OCI-M2 (cell line): ENCODE data around the gene MORN1.

Experiments used
- DNase-seq: peaks from one replicate; lab custom pipeline; 2025; ENCODE audit not compliant: unreplicated experiment; lab: John Stamatoyannopoulos, UW

The MORN1 gene

DNA sequence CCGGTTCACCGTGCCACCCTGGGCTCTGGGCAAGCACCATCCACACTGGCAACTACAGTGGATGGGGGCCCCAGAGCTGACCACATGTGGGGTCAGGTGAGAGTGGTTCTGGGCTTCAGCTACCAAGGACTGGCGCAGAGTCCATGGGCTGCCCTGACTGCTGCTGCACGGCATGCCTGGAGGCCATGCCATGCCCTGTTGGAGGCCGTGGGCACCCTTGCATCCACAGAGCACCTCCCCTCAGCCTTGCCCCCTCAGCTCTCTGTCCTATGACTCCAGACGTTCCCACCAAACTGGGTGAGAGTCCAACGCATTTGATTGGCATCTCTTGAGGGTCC is 15.5 kb downstream of the MORN1 start:
- DNase-seq: no peak

DNA sequence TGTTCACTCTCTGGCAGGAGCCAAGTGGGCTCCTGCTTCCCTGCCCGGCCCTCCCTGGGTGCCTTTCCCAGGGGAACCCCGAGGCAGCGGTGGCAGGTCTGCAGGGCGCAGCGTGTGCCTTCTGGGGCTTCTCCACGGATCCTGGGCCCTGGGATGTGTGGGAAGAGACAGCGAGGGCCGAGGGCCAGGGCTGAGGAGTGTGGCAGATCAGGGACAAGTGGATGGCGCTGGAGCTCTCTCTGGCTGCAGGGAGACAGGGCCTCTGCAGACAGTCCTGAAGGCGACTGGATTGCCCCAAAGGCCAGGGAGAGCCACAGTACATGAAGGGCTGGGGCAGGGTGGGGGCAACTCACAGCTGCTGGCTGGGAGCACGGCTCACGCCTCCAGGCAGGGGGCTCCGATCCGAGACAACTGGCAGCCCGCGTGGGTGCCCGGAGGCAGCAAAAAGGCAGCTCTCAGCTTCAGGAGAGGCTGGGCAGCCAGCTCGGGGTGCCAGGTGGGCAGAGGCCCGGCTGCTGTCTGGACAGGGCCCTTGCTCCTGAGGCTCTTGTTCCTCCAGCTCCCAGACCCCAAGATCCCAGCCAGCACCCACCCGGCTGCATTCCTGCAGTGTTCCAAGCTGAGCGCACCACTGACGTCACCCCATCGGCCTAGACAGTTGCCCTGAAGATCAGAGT is 16.0 kb downstream of the MORN1 start:
- no peak for DNase-seq

DNA sequence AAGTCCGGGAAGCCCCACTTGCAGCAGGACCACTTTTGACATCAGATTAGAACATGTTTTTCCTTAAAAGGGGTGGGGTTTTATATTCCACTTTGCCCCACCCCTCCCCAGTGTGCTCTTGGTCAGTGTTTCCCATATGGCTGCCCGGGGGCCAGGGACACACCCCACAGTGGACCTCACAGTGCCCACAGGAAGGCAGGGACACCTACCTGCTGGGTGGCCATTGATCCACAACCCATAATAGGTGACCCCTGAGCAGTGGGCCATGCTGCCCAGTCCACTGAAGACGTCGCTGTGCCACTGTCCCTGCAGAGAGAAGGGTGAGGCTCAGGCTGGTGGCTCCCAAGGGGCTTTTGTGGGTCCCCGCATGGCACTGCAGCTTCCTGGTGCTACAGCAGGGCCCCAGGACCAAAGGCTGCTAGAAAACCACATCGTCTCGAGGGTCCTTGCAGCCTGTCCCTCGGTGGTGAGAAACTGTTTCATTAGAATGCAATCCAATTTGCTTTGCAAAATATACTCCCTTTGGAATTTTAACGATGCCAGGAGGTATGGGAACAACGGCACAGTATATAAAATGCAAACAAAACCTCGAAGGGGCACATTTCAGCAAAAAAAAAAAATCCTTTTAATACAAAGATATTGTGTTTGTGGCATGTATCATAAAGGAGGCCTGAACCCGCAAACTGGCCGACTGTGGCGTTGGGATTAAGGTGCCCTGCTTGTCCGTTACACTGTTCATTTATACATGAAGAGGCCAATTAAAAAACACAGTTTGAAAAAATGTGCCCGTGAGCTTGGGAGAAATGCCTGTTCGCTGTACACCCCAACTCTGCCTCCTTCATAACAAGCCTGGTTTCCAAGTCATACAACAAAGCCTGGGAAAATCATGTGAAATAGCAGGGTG is 16.9 kb downstream of the MORN1 start:
- no peak for DNase-seq

DNA sequence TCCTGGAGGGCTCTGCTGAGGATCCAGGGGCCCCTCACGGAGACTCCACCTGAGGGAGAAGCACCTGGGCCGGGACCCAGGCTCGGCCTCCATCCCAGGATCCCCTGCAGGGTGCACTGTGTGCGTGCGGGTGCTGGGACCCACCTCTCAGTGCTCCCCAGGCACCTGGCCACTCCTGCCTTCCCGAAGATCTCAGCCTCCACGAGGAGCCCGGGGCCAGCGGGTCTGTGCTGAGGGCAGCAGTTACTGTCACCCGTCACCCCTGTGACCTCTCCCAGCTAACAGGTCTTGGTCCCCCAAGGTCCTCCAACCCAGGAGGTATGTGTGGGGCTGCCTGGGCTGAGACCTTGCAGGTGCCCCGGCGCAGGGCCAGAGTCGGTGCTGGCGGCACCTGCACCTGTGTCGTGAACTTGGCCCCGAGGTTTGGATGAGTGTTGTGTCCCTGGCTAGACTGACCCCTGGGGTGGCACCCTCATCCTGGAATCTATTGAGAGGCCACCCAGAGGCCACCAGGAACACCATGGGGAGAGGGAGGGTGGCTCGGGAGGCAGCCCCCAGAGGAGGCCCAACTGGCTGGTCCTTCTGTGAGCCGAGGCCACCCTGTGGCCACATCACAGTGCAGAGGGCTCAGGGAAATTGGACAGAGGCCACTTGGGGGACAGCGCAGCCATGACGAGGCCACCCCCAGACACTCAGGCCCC is 17.7 kb downstream of the MORN1 start:
- DNase-seq: no peak

DNA sequence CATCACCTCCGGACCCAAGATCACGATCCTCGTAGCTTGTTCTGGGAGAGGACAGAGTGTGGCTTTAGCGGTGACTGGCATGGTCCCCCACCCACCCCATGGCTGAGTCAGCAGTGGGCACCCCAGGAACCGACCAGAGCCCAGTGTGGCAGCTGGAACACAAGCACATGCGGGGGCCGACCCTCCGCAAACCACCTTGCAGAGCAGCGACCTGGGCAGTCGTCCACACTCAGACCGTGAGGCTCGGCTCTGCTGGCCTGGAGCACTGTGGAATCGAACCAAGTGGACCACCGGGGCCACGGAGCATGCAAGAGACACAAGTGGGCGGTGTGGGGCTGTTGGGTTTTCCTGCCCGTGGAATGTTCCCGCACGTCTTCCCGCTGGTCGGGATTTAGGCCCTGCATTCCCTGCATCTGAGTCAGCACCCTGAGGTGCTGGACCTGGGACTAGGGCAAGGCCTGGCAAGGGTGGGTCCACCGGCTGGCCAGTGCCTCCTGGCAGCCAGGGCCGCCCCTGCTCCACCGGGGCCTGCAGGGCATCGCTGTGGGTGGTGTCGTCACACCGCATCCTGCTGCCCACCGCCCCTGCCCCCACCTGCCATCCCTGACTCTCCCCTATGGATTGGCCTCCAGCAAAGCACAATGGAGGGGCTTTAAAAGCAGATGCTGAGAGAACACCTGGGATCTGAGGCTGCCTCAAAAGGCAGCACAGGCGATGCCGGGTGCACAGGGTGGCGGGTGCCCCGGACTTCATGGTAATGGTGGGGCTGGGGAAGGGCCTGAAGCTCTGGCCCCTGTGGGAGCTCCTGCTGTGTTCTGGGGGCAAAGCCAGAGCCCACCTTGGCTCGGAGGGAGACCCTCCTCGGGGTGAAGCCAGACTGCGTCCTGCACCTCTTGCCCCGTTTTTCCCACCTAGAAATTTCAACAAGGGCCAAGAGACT is 18.5 kb downstream of the MORN1 start:
- no peak for DNase-seq

DNA sequence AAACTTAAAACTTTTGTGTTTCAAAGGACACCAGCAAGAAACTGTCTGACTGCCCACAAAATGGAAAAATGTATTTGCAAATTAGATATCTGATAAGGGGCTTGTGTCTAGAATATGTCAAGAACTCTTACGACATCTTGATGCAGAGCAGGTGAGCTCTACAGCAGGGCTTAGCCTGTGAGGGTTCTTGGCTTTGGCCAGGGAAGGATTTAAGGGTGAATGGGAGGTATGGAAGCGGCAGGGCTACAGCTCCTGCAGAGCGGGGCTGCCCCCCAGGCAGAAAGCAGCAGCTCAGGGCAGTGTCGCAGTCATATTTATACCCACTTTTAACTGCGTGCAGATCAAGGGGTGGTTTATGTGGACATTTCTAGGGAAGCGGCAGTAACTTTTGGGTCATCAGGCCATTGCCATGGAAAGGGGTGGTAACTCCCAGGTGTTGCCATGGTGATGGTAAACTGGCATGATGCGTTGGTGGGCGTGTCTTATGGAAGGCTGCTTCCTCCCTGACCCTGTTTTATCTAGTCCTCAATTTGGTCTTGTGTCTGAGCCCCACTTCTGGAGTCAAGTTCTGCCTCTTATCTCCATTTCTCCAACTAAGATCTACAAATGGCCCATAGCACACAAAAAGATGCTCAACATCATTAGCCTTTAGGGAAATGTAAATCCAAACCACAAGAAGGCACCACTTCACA is 23.2 kb downstream of the MORN1 start:
- DNase-seq: no peak

DNA sequence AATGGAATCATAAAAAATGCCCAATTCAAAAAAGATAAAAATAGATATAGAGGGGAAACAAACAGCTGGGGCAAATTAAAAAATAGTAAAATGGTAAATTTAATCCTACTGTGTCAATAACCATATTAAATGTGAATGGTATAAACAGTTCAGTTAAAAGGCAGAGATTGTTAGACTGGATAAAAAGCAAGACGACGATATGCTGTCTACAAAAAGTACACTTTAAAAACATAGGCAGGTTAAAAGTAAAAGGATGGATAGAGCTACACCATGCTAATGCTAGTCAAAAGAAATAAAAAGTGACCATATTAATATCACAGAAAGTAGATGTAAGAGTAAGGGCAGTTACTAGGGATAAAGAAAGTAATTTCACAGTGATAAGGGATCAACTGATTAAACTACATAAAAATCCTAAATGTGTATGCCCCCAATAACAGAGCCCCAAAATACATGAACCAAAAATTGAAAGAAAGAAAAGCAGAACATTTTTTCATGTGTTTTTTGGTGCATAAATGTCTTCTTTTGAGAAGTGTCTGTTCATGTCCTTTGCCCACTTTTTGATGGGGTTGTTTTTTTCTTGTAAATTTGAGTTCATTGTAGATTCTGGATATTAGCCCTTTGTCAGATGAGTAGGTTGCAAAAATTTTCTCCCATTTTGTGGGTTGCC is 27.4 kb downstream of the MORN1 start:
- no peak for DNase-seq

DNA sequence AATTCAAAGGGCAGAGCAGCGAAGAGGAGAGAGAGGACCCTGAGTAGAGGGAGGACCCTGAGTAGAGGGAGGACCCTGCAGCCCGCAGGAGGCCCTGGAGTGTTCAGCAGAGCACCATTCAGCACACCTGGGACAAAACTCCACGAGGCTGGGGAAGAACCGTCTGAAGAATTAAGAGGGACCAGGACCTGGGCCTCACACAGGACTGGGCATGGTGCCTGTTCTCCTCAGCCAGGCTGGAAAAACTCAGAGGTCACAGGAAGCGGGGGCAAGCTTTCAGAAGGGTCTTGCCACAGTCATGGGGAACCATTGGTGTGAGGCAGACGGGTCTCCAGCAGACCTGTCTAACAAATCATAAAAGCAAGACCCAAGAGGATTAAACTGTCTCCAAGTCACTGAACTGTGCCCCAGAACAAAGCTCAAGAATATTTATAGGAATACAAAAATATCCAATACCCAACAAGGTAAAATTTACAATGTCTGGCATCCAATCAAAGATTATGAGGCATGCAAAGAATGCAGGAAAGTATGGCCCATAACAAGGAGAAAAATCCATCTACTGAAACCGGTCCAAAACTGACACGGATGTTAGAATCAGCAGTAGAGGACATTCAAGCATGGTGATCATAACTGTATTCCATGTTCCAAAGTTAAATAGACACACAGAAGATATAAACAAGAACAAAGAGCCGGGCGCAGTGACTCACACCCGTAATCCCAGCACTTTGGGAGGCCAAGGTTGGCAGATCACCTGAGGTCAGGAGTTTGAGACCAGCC is 30.6 kb downstream of the MORN1 start:
- DNase-seq: no peak

DNA sequence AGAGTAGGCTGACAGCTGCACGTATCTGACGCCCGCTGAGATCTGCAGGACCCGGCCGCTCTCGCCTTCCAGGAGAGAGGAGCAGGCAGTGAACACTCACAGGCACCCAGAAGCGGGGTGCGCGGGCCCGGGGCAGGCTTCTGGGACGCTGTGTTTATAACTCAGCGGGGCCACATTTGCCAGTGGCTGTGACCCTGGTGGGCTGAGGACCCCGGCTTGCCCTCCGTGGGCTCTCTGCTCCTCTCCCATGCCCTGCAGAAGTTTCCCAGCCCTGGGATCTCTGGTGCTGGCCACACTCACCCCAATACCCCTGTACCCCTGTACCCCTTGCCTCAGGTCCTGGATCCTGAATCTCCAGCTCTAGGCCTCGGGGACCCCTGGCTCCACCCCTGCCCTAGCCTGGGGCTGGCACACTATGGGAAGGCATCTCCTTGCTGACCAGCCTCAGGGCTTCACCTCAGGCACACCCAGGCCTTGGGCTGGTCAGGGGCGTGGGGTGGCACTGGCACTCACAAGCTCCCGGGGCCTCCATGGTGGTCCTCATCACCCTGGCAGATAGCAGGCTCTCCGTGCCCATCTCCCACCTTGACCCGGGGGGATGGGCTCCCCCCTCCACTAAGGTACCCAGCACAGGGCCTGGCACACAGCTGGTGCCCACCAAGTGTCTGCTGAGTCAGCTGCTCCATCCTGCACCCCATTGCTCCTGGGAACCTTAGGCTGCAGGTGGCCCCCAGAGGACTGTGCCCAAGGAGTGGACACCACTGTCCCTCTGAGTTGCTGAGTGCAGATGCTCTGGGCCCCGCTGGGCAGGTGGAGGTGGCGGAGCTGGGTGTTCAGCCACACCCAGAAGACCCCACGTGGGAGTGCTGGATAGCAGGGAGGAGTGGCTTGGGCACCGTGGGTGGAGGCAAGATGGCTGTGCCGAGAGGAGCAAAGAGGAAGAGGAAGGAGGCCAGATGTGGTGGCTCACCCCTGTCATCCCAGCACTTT is 32.4 kb downstream of the MORN1 start:
- no peak for DNase-seq

DNA sequence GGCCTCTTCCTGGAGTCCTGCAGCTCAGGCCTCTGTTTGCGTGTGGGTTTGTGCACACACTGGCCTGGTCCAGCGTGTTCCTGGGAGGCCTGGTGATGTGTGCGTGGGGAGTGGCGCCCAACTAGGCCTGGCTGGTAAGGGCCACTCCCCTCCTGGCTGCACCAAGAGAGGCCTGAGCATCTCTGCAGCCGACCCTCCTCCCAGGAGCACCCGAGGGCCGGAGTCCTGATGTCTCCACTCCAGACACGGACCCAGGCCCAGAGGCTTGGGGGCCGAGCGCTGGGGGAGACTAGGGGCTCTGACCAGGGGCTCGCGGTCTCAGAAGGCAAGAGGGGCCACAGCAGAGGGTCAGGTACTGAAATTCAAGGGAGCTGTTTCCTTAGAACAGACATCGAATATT is 33.3 kb downstream of the MORN1 start:
- DNase-seq: no peak

DNA sequence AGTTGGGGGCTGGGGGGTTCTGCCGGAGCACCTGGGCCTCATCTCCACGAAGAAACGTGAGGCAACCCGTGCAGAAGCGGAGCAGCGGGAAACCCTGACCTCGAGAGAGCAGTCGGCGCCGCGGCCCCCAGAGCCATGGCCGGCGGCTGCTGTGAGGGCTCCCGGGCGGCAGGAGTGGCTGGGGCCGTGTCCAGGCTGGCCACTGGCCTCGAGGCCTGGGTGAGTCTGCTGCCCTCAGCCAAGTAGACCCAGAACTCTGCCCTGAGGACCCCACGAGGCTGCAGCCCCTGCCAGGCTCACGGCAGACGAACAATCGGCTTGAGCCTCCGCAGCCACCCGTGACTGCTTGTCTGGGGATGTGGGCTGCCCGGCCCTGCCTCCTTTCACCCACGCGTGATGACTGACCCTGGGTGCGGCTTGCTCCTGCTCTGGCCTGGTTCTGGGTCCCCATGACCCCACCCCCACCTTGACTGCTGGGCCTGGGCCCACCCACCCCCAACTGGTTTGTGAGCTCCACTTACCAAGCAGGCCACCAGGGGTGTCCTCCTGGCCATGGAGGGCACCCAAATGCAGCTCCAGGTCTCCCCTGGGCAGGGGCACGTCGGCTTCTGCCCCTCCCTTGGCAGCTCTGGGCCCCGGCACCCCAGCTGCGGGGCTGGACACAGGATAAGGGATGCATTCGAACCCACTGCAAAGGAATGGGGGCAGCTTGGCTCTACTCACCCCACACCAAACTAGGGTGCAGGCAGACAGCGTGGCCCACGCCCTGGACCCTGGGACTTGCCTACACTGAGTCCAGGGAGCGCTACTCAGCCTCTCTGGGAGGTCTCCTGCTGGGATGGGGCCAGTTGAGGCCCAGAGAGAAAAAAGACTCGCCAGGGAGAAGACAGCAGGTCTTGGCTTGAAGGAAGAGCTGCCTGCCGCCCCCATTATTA is 34.2 kb downstream of the MORN1 start:
- no peak for DNase-seq

DNA sequence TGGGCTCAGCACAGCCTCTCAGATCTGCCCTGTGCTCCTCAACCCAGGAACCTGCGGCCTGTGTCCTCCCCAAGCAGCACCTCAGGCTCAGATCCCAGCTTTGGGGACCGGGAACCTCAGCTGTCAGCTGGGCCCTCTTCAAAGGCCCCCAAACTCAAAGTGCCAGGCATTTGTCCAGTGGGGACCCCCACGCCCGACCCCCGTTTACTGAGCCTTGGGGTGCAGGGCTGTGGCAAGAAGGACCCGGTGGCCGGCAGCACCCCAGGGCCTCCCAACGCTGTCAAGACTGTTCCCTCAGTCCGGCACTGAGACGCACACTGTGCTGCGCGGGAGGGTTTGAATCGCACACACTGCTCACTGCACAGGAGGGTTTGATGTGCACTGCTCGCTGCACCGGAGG is 35.0 kb downstream of the MORN1 start:
- no peak for DNase-seq

DNA sequence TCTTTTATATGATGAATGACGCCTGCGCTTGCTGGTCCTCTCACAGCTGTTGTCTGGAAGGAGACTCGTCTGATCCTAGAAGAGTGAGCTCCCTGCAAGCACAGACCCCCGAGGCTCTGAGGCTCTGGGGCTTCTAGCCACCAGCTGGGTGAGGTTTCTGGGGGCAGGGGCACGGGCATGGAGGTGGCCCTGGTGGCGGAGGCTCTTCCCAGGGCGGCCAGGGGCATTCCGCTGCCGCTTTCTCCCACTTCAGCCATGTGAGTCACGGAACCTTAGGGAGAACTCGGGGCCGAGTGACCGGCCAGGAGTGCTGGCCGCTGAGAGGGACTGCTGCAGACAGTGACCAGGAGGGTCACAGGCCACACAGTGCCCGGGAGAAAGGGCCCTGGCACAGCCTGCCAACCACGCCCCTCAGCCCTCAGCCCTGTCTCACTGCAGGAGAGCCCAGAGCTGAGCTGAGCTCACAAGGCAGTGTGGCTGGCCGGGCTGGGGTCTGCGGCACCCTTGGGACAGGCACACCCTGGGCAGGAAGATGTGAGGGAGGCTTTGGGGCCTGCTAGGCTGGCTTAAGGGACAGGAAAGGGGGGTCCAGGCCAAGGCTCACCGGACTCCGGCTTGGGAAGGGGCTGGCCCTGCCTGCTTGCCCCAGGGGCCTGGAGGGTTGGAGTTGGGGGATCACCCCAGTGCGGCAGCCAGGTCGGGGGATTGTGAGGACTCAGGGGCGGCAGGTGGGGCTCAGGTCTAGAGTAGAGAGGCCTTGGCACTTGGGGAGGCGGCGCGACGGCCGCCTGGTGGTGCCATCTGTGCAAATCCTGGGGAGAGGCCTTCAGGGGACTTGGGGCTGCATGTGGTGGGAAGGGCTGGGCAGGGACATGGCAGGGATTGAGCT is 35.7 kb downstream of the MORN1 start:
- DNase-seq: no peak

DNA sequence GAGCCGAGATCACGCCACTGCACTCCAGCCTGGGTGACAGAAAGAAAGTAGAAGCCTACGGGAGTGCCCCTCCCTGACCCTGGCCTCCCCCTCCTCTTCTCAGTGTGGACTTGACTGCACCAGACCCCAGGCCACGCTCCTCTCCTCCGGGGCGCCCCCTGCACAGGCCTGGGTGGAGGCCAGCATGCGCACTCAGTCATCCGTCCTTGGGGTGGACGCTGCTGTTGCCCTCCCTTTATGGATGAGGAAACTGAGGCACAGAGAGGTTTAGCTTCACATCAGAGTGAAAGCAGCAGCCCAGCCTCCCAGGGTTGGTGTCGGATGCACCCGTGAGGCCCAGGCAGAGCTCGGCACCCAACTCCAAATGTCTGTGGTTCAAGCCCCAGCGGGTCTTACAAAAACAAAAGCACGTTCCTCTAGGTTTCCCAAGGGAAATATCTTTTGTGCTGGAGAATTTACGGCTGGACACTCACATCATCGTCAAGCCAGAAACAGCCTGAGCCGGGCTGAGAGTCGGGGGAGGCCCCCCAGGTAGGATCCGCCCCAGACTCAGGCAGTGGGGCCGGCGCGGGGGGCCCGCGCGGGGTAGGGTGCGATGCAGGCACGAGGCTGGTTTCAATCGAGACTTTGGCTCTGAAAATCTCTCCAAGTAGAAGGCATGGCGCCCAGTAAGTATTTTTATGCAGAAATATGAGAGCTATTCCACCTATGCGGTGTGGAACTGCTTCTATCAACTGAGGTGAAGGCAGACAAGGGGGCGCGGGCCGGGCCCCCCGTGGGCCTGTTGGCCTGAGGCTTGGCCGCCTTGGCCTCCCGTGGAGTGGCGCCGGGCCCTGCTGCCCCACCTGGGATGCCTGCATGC is 36.6 kb downstream of the MORN1 start:
- no peak for DNase-seq
